Stimulated activated naive CD8-positive, alpha-beta T cell treated with anti-CD3 and anti-CD28 coated beads, Interleukin-15, Interleukin-2, amounts not matched to agents 100 ng/mL and 50 ng/mL, for 24 hours (primary cell): Measurements from ENCODE around the gene PLA2G12A.

Experiments used
- H3K27ac Mint-ChIP-seq: one replicate; pipeline ENCODE4 v1.8.0; 2021; ENCODE audit warnings: mild to moderate bottlenecking, mixed read lengths
- H3K27me3 Mint-ChIP-seq: one replicate; pipeline ENCODE4 v1.8.0; 2021; ENCODE audit warnings: mixed read lengths
- H3K36me3 Mint-ChIP-seq: one replicate; pipeline ENCODE4 v1.8.0; 2021; ENCODE audit warnings: low read depth, mixed read lengths
- H3K4me1 Mint-ChIP-seq: one replicate; pipeline ENCODE4 v1.8.0; 2021; ENCODE audit warnings: low read depth, mixed read lengths
- H3K4me3 Mint-ChIP-seq: one replicate; pipeline ENCODE4 v1.8.0; 2021; ENCODE audit warnings: mild to moderate bottlenecking, mixed read lengths
- H3K9me3 Mint-ChIP-seq: one replicate; pipeline ENCODE4 v1.8.0; 2021; ENCODE audit warnings: mixed read lengths

The PLA2G12A gene

DNA sequence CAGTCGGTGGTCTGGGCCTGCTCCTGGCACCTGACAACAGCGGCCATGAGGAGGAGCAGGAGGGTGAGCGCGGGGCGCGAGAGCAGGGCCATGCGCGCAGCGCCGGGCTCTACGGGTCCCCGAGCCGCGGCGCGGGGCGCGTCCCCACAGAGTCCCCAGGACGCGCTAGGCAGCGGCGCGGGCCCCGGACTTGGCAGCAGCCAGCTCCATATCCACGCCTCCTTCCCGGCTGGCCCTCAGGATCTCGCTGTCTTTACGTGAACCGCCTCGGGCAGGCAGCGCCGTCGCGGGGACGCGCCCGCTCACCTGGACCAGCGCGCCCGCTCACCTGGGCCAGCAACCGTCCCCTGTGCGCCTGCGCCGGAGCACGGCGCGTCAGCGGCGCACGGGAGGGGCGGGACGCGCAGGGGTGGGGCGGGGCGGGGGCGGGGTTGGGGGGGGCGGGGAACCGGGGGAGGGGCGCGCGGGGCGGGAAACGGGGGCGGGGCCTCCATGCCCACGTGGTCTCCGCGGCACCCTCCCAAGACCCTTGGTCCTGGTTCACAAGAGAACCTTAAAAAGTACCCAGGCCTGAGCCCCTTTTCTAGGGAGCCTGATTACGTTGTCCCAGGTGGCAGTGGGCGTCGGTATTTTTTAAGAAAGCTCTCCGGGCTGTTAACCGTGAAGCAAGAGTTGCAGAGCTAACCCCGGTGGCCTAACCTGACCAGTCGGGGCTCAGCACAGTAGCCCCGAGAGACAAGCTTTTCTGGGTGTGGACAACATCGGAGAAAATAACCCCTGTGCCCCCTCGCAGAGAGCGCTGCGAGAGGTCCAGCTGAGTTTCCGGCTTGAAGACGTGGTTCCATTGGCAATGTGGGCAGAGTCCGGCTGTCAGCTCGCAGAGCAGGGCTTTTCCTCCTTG is at the start of gene PLA2G12A:
TSS of gene PLA2G12A (minus strand) at position 353 of the 901 bp plus-strand sequence. CDS start at position 92, 261 bp downstream.
- H3K9me3 Mint-ChIP-seq: no peaks in the 10 kb centered on the region
- peaks cover 10% of the 10 kb centered on the region for H3K36me3 Mint-ChIP-seq
- H3K27me3 Mint-ChIP-seq: no peaks in the 10 kb centered on the region
- H3K4me3 Mint-ChIP-seq: peak within 1 kb of the TSS; percentile 88
- peak within 1 kb of the TSS; percentile 76 for H3K27ac Mint-ChIP-seq
- H3K4me1 Mint-ChIP-seq: peaks cover 19% of the 10 kb centered on the region

DNA sequence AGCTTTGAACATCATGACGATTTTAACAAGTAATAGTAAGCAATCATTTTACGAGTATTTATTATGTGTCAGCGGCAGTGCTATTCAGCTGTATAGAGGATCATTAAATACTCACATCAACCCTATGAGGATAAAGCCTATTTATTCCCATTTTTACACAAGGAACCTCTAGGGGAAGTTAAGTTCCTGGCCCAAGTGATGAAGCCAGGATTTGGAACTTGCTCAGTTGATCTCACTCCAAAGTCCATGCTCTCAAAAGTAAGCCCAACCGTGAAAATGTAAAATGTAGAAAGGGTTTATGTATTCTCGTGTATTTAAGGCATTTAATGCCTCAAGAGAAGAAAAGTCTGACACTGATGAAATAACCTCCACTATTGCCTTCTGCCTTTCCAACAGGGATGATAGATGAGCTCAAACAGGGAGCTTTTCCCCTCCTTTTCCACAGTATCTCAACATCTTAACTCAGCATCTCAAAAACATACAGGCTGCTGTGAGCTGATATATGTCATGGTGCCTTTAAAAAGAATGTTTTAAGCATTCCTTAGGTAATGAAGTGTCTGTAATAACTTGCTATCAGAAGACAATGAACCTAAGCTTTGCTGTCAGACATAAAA is 35.0 kb upstream of the PLA2G12A start:
- no peak overlapping the region for H3K4me3 Mint-ChIP-seq
- H3K36me3 Mint-ChIP-seq: no peaks in the 10 kb centered on the region
- no peak overlapping the region for H3K27ac Mint-ChIP-seq
- H3K27me3 Mint-ChIP-seq: peaks cover 31% of the 10 kb centered on the region
- H3K4me1 Mint-ChIP-seq: peaks cover 16% of the 10 kb centered on the region
- no peaks in the 10 kb centered on the region for H3K9me3 Mint-ChIP-seq

DNA sequence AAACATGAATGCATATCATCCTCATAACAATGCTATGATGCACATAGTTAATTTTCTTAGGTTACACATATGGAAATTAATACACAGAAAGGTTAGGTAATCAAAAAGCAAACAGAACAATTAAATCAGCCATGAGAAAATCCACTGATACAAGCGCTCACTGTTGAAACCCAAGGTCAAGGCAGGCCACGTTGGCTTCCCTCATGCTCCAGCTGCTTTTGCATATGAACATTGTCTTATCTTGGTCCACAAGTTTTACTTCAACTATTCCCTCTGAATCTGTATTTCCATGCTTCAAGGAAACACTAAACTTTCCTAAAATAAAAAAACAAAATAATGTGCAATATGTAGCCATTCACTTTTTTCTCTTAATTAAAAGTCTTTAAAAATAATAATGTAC is 34.5 kb upstream of the PLA2G12A start:
- no peaks in the 10 kb centered on the region for H3K9me3 Mint-ChIP-seq

DNA sequence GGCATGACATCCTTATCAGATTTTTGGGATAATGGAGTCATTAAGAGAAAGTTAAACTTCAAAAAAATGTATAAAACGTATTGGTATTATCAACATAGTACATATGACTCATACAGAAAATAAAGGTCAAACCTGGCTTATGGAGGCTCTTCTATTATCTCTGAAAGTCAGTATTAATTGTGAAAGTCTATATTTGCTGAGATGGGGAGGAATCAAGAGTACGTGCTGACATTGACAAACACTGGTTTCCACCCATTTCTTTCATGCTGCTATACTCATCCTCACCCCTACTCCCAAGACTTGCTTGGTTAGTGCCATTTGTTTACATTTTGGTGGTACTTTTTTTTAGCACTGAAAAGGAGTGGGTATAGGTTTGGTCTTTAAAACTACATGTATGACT is 30.8 kb upstream of the PLA2G12A start:
- Mint-ChIP-seq H3K4me1 (peaks cover 16% of the 10 kb centered on the region), H3K27ac (no peak overlapping the region), H3K27me3 (peaks cover 35% of the 10 kb centered on the region), H3K36me3 (no peaks in the 10 kb centered on the region), H3K9me3 (no peaks in the 10 kb centered on the region), H3K4me3 (peak overlapping the region; percentile 30)

More for the DNA sequence above, 34.5 kb upstream of the PLA2G12A start:
- H3K27me3 Mint-ChIP-seq: peaks cover 31% of the 10 kb centered on the region
- H3K4me3 Mint-ChIP-seq: no peak overlapping the region
- no peak overlapping the region for H3K27ac Mint-ChIP-seq
- H3K36me3 Mint-ChIP-seq: no peaks in the 10 kb centered on the region
- peaks cover 16% of the 10 kb centered on the region for H3K4me1 Mint-ChIP-seq

DNA sequence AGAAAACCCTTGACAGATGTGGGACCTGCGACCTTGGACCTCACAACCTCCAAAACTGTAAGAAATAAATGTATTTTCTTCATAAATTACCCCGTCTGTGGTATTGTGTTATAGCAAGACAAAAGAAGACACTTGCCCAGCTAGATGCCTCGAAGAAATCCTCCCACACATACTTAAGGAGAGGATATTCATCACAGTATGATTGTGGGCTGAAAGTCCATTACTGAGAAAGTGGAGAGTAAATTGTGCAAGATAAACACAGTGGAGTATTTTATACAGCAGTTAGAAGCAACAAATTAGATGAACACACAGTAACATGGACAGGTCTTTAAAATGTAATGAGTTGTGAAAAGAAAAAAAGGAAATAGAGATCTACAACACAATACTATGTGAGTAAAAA is 25.8 kb upstream of the PLA2G12A start:
- Mint-ChIP-seq H3K9me3 (no peaks in the 10 kb centered on the region), H3K4me3 (no peak overlapping the region), H3K27me3 (peaks cover 10% of the 10 kb centered on the region), H3K36me3 (no peaks in the 10 kb centered on the region), H3K4me1 (peaks cover 7% of the 10 kb centered on the region), H3K27ac (no peak overlapping the region)

DNA sequence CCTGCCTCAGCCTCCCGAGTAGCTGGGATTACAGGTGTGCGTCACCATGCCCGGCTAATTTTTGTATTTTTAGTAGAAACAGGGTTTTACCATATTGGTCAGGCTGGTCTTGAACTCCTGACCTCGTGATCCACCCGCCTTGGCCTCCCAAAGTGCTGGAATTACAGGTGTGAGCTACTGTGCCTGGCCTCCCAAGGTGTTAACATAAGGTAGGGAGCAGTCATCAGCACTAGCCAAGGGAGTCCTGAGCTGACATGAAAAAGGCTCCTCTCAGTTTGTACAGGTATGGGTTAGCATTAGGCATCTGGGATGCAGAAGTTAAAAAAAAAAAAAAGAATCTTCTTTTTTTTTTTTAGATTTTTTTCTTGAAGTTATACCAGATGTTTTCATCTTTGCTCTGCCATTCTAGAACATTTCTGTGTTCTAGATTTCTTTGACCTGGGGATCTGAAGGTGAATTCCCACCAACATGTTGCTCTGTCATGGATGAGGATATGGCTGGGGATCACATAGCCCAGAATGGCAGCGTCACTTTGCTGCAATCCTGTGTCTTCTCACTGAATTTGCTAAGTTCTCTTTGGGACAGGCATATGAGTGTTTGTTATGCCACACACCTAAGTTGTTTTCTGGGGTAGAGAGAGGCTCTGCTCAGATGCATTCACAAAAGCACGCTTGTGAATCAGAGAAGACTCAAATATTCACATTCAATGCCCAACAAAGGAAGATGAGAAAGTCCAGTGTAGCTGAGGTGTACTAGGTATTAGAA is 24.4 kb upstream of the PLA2G12A start:
- Mint-ChIP-seq H3K27me3 (peaks cover 10% of the 10 kb centered on the region), H3K4me3 (no peak overlapping the region), H3K27ac (no peak overlapping the region), H3K36me3 (no peaks in the 10 kb centered on the region), H3K4me1 (no peaks in the 10 kb centered on the region), H3K9me3 (no peaks in the 10 kb centered on the region)

DNA sequence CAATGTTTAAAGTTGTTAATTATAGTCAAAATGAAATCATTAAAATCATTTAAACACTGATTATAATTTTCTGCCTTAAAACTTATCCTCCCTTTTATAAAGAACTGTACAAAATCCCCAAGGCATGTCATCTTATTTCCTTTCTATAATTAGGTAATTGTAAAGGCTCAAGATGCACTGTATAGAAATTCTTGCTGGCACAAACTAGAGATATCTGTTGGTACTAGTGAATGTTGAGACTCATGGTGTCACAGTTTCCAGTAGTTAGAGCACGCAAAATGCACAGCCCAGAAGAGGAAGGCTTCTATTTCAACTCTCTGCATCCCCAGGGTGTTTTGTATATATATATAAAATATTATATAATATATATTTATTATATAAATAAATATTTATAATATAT is 22.7 kb upstream of the PLA2G12A start:
- Mint-ChIP-seq H3K9me3 (no peaks in the 10 kb centered on the region), H3K4me1 (no peaks in the 10 kb centered on the region), H3K36me3 (no peaks in the 10 kb centered on the region), H3K27me3 (peaks cover 6% of the 10 kb centered on the region), H3K27ac (no peak overlapping the region), H3K4me3 (no peak overlapping the region)

DNA sequence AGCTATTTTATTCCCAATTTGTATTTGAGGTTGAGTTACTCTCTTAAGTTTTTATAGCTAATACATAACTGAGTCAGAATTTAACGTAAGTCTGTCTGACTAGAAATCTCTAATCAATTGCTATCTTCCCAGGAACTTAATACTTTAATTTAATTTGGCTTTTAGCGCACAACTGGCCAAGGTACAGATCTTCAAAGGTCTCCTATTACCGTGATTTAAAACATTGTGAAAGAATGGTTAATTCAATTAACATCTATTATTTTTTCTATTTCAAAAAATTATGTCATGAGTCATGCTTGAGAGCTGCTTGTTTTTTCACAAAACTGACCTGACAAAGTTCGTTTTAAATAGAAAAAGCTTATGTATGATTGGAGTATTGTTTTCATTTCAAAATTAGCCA is 22.0 kb upstream of the PLA2G12A start:
- no peaks in the 10 kb centered on the region for H3K4me1 Mint-ChIP-seq
- H3K27ac Mint-ChIP-seq: no peak overlapping the region
- no peak overlapping the region for H3K4me3 Mint-ChIP-seq
- no peaks in the 10 kb centered on the region for H3K36me3 Mint-ChIP-seq
- H3K9me3 Mint-ChIP-seq: no peaks in the 10 kb centered on the region
- H3K27me3 Mint-ChIP-seq: peaks cover 6% of the 10 kb centered on the region

- H3K27me3 Mint-ChIP-seq: peaks cover 2% of the 10 kb centered on the region
- no peak overlapping the region for H3K27ac Mint-ChIP-seq
- H3K9me3 Mint-ChIP-seq: no peaks in the 10 kb centered on the region
- H3K4me1 Mint-ChIP-seq: no peaks in the 10 kb centered on the region
- no peak overlapping the region for H3K4me3 Mint-ChIP-seq
- no peaks in the 10 kb centered on the region for H3K36me3 Mint-ChIP-seq
Observed at GRCh38 chr4:109750652-109751244, 20.9 kb upstream of the PLA2G12A start.

DNA sequence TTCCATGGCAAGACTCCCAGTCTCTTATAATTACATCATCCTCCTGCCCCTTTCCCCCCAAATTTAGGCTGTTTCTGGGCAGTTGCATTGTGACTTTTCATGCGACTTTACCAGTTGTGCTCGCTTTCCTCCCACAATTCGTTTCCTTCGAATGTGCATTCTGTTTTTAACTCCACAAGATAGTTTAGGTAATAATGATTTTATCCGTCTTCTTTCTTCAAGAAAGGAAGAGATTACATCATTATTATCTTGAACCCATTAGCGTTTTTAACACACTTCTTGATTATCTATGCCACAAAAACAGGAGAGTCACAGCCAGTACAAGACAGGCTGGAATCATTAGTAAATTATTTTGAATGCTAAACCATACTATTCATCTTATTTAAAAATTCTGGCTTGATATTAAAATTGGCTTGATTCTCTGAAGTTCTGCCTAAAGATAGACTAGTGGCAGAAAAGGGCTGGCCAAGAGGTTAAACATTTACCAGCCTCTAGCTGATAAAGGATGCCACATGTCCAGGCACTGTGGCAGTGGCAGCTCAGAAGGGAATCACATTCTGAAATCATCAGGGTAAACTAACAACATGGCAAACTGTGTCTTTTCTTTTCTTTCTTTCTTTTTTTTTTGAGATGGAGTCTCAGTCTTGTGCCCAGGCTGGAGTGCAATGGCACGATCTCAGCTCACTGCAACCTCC is 19.7 kb upstream of the PLA2G12A start:
- H3K9me3 Mint-ChIP-seq: no peaks in the 10 kb centered on the region
- no peak overlapping the region for H3K27ac Mint-ChIP-seq
- no peaks in the 10 kb centered on the region for H3K27me3 Mint-ChIP-seq
- H3K4me3 Mint-ChIP-seq: no peak overlapping the region
- H3K36me3 Mint-ChIP-seq: no peaks in the 10 kb centered on the region
- H3K4me1 Mint-ChIP-seq: no peaks in the 10 kb centered on the region

- Mint-ChIP-seq H3K27ac (no peak overlapping the region), H3K4me3 (no peak overlapping the region), H3K27me3 (no peaks in the 10 kb centered on the region), H3K9me3 (no peaks in the 10 kb centered on the region), H3K4me1 (no peaks in the 10 kb centered on the region), H3K36me3 (no peaks in the 10 kb centered on the region)
Observed at GRCh38 chr4:109748114-109748513, 18.2 kb upstream of the PLA2G12A start.

DNA sequence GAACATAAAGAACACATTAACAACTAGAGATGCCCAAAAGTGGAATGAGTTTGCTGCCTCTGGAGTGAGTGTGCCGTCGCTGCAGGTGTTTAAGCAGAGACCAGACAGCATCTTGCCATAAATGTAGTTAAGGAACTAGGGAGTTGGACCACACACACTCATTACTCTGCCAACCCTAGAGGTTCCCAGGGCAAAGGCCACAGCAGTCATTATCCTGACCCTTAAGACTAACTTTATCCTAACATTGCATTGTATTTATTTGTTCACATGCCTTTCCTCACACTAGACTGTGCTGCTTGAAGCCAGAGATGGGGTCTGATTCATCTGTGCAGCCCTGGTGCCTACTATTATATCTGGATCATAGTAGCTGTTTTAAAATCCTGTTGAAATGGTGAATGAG is 16.9 kb upstream of the PLA2G12A start:
- no peak overlapping the region for H3K27ac Mint-ChIP-seq
- H3K4me1 Mint-ChIP-seq: no peaks in the 10 kb centered on the region
- no peak overlapping the region for H3K4me3 Mint-ChIP-seq
- H3K36me3 Mint-ChIP-seq: no peaks in the 10 kb centered on the region
- no peaks in the 10 kb centered on the region for H3K9me3 Mint-ChIP-seq
- no peaks in the 10 kb centered on the region for H3K27me3 Mint-ChIP-seq

GRCh38 chr4:109745830-109746229 is 16.0 kb upstream of the PLA2G12A start:
- no peaks in the 10 kb centered on the region for H3K27me3 Mint-ChIP-seq

DNA sequence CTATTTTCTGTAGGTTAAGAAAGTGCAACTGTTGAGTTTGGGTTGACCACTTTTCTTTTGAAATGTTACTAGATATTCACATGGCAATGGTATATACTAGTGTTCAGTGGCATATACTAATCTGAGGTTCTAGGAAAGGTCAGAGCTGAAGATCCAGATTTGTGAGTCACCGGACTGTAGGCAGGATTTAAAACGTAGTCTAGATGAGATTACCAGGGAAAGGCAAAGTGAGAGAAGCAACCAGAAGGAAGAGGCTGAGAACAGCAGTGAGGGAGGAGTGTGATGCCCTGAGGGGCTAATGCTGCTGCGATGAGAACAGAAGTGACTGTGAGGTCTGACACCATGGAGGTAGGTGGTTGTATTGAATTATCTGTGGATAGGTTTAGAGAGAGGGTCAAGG is 9.7 kb upstream of the PLA2G12A start:
- no peaks in the 10 kb centered on the region for H3K36me3 Mint-ChIP-seq
- H3K4me3 Mint-ChIP-seq: no peak overlapping the region
- H3K27ac Mint-ChIP-seq: no peak overlapping the region
- H3K27me3 Mint-ChIP-seq: peaks cover 5% of the 10 kb centered on the region
- no peaks in the 10 kb centered on the region for H3K9me3 Mint-ChIP-seq
- H3K4me1 Mint-ChIP-seq: no peaks in the 10 kb centered on the region

More at GRCh38 chr4:109745830-109746229, 16.0 kb upstream of the PLA2G12A start:
- Mint-ChIP-seq H3K4me1 (no peaks in the 10 kb centered on the region), H3K27ac (no peak overlapping the region), H3K36me3 (no peaks in the 10 kb centered on the region), H3K4me3 (no peak overlapping the region), H3K9me3 (no peaks in the 10 kb centered on the region)
